Rectal smooth muscle tissue (tissue), 1 donor: ENCODE measurements around the gene SNURF.
"Not testable (repeated sequence)": the region's sequence is repeated elsewhere in the genome, so short reads cannot be mapped to it uniquely, and the experiment has no call there.

Source experiments
- H3K27ac ChIP-seq: one replicate; pipeline ENCODE4 v1.7.0; 2013; ENCODE audit warnings: low read depth, low read length, inconsistent platforms
- H3K27me3 ChIP-seq: one replicate; pipeline ENCODE4 v1.7.0; 2013; ENCODE audit warnings: low read length; ENCODE audit not compliant: control insufficient read depth, insufficient read depth
- H3K36me3 ChIP-seq: one replicate; pipeline ENCODE4 v1.7.0; 2013; ENCODE audit warnings: low read length; ENCODE audit not compliant: control insufficient read depth, insufficient read depth
- H3K4me1 ChIP-seq: one replicate; pipeline ENCODE4 v1.7.0; 2013; ENCODE audit warnings: low read length; ENCODE audit not compliant: control insufficient read depth, insufficient read depth
- H3K4me3 ChIP-seq: one replicate; pipeline ENCODE4 v1.7.0; 2013; ENCODE audit warnings: low read length
- H3K9ac ChIP-seq: one replicate; pipeline ENCODE4 v1.7.0; 2013; ENCODE audit warnings: low read length

The SNURF gene, protein sequence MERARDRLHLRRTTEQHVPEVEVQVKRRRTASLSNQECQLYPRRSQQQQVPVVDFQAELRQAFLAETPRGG

GRCh38 chr15:24954783-24955530 is at the start of gene SNURF, which contains the start of gene SNRPN:
TSS of gene SNURF (plus strand) at chr15:24954987. CDS start at chr15:24955049, 62 bp downstream.
TSS of gene SNRPN (plus strand) at chr15:24954987. CDS start at chr15:24974454, 19,467 bp downstream.
- H3K36me3 ChIP-seq: no peaks in the 10 kb centered on the region
- H3K27me3 ChIP-seq: no peaks in the 10 kb centered on the region
- peak within 1 kb of the TSS; percentile 95 for H3K27ac ChIP-seq
- H3K9ac ChIP-seq: peak within 1 kb of the TSS; percentile 88
- no peaks in the 10 kb centered on the region for H3K4me1 ChIP-seq
- H3K4me3 ChIP-seq: peak within 1 kb of the TSS; percentile 65

DNA sequence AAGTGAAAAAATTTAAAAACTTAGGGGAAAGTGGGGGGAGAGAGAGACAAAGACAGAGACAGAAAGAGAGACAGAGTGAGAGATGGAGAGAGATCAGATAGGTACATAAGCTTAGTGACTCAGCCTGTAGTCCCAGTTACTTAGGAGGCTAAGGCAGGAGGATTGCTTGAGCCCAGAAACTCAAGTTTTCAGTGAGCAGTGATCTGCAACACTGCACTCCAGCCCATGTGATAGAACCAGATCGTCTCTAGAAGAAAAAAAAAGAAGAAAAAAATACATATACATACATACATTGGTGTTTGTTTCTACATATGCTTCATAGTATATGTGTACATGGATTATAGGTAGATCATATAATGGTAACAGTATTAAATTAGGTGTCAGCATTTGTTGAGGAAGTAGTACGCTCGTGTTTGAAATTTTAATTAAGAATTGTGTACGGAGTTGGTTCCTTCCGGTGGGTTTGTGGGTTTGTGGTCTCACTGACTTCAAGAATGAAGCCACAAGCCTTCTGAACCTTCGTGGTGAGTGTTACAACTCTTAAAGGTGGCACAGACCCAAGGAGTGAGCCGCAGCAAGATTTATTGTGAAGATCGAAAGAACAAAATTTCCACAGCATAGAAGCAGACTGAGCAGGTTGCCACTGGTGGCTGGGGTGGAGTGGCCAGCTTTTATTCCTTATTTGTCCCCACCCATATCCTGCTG is 38.3 kb upstream of the SNURF start:
- Histone ChIP-seq H3K36me3 (no peaks in the 10 kb centered on the region), H3K27ac (no peak overlapping the region), H3K9ac (no peak overlapping the region)

DNA sequence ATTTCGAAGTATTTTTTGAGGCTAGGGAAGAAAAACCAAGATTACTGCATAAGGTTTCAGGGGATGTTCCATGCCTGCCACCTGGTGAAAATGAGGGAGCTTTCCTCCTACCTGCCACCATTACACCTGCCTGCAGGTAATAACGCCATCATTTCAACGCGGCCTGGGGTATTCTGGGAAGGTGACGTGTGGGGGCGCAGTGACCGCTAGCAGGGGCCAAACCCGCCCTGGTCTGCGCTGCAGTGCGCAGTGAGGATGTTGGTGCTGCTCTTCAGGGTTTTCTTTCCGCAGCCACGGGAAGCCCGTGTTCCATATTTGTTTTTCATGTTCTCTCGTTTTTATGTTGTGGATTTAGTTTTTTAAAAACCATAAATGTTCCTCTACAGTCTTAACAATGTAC is 37.4 kb upstream of the SNURF start:
- no peak overlapping the region for H3K27ac ChIP-seq
- H3K27me3 ChIP-seq: no peaks in the 10 kb centered on the region
- H3K4me1 ChIP-seq: no peaks in the 10 kb centered on the region
- H3K9ac ChIP-seq: no peak overlapping the region
- no peaks in the 10 kb centered on the region for H3K36me3 ChIP-seq
- H3K4me3 ChIP-seq: no peak overlapping the region

More for the DNA sequence above, 38.3 kb upstream of the SNURF start:
- Histone ChIP-seq H3K4me3 (no peak overlapping the region), H3K4me1 (no peaks in the 10 kb centered on the region), H3K27me3 (no peaks in the 10 kb centered on the region)

DNA sequence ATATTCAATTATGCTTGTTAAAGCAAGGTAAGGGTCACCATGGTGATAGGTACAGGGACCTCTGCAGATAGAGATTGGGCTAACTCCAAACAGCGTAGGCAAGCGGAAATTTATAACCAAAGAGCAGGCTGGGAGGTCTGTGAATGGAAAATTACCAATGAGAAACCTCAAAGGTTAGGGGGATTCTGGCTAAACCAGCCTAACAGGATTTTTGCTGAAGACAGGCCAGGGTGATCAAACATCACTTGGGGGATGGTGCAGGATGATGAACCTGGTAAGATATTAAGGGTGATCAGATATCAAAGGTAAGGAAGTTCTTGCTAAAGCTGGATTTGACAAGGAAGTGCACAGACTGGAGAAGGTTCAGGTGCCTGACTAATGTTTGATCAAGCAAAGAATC is 35.3 kb upstream of the SNURF start:
- Histone ChIP-seq H3K9ac (no peak overlapping the region), H3K4me3 (no peak overlapping the region), H3K36me3 (no peaks in the 10 kb centered on the region), H3K27ac (no peak overlapping the region), H3K27me3 (no peaks in the 10 kb centered on the region), H3K4me1 (no peaks in the 10 kb centered on the region)

- H3K36me3 ChIP-seq, H3K4me1 ChIP-seq, H3K4me3 ChIP-seq, H3K27ac ChIP-seq, H3K27me3 ChIP-seq, H3K9ac ChIP-seq: not testable (repeated sequence)
These were observed 32.0 kb upstream of the SNURF start for GRCh38 chr15:24922781-24923180.

- no peaks in the 10 kb centered on the region for H3K27me3 ChIP-seq
- no peaks in the 10 kb centered on the region for H3K36me3 ChIP-seq
- no peaks in the 10 kb centered on the region for H3K4me1 ChIP-seq
- no peak overlapping the region for H3K4me3 ChIP-seq
- no peak overlapping the region for H3K9ac ChIP-seq
- H3K27ac ChIP-seq: no peak overlapping the region
These were observed 30.6 kb upstream of the SNURF start for GRCh38 chr15:24924153-24924552.

DNA sequence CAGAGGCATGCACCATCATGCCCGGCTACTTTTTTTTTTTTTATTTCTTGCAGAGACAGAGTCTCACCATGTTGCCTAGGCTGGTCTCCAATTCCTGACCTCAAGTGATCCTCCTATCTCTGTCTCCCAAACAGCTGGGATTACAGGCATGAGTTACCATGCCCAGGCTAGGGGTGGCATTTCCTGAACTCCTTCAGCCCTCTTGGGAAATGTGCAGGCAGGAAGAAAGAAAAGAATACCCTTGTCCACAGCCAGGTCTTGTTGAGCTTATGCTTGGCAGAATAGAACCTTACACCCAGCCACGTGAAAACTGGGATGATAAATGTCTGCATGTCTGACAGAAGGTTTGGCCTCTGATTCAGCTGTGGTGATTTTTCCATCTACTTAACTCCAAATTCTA is 30.2 kb upstream of the SNURF start:
- H3K27ac ChIP-seq: no peak overlapping the region
- no peaks in the 10 kb centered on the region for H3K36me3 ChIP-seq
- H3K4me3 ChIP-seq: no peak overlapping the region
- H3K4me1 ChIP-seq: no peaks in the 10 kb centered on the region
- H3K9ac ChIP-seq: no peak overlapping the region
- no peaks in the 10 kb centered on the region for H3K27me3 ChIP-seq

DNA sequence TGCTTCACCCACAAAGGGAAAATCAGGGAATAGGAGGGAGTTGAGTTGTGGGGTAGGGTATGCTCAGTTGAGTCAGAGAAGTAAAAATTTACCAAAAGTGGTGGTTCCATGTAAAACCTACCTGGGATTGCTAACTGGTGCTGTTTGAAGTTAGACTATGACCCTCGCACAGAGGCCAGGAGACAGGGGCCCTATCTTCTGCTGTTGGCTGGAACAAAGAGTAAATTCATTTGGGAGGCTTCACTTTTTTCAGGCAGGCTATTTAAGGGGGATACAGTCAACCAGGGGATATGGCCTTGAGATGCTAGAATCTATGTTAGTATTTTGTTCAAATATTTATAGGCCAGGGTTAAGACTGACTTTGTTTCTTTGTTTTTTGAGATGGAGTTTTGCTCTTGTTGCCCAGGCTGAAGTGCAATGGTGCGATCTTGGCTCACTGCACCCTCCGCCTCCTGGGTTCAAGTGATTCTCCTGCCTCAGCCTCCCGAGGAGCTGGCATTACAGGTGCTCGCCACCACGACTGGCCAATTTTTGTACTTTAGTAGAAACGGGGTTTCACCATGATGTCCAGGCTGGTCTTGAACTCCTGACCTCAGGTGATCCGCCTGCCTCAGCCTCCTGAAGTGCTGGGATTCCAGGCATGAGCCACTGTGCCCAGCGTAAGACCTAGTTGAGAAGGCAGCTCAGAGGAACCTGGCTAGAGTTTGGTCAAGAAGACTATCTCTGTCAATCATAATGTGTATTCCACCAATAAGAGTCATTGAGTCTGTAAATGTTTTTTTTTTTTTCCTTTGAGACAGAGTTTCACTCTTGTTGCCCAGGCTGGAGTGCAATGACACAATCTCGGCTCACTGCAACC is 22.7 kb upstream of the SNURF start:
- not testable (repeated sequence) for H3K4me3 ChIP-seq, H3K27ac ChIP-seq, H3K4me1 ChIP-seq, H3K27me3 ChIP-seq, H3K36me3 ChIP-seq, H3K9ac ChIP-seq

GRCh38 chr15:24933716-24934115 is 21.1 kb upstream of the SNURF start:
- Histone ChIP-seq H3K4me1 (no peaks in the 10 kb centered on the region), H3K27ac (no peak overlapping the region), H3K27me3 (no peaks in the 10 kb centered on the region), H3K4me3 (no peak overlapping the region), H3K9ac (no peak overlapping the region), H3K36me3 (no peaks in the 10 kb centered on the region)

- H3K36me3 ChIP-seq, H3K4me3 ChIP-seq, H3K4me1 ChIP-seq, H3K9ac ChIP-seq, H3K27ac ChIP-seq, H3K27me3 ChIP-seq: not testable (repeated sequence)
These were observed 16.6 kb upstream of the SNURF start for GRCh38 chr15:24938224-24938623.

DNA sequence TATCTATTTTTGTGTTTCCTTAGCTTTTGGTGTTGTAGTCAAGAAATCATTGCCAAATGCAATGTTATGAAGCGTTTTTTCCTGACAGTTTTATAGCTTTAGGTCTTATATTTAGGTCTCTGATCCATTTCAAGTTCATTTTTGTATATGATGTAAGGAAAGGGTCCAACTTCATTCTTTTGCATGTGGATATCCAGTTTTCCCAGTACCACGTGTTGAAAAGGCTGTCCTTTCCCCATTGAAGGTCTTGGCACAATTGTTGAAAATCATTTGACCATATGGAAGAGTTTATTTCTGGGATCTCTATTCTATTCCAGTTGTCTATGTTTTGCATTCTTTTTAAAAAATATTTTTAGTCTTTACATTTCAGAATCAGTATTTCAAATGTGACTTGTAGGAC is 14.6 kb upstream of the SNURF start:
- H3K27me3 ChIP-seq: no peaks in the 10 kb centered on the region

GRCh38 chr15:24943361-24943760 is 11.4 kb upstream of the SNURF start:
- H3K4me3 ChIP-seq: no peak overlapping the region
- no peaks in the 10 kb centered on the region for H3K36me3 ChIP-seq
- no peaks in the 10 kb centered on the region for H3K4me1 ChIP-seq
- no peaks in the 10 kb centered on the region for H3K27me3 ChIP-seq
- H3K9ac ChIP-seq: no peak overlapping the region
- no peak overlapping the region for H3K27ac ChIP-seq

More for the DNA sequence above, 14.6 kb upstream of the SNURF start:
- no peak overlapping the region for H3K9ac ChIP-seq
- H3K4me1 ChIP-seq: no peaks in the 10 kb centered on the region
- H3K27ac ChIP-seq: no peak overlapping the region
- no peak overlapping the region for H3K4me3 ChIP-seq
- H3K36me3 ChIP-seq: no peaks in the 10 kb centered on the region
